Measurements from ENCODE around the gene SETDB1.

The SETDB1 gene

DNA sequence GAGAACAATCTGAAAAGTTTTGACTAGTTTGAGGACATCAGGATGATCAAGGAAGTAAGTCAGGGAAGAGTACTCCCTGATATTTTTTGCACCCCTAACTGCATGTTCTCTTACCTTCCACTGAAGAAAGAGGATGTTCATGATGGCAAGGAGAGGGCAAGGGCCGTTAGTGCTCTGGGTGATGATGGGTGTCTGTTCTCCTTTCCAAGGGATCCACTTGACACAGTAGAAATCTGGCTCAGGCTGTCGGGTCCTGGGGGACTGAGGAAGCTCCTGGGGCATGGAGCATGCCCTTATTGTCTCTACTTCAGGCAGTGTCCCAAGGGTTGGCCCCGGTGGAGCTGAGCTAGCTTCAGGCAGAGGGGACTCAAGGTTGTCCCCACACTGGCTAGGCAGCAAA lies 75.9 kb downstream of the SETDB1 start:
- DNase-seq (ENCODE audit: low read depth in 2 of 2): no peak

DNA sequence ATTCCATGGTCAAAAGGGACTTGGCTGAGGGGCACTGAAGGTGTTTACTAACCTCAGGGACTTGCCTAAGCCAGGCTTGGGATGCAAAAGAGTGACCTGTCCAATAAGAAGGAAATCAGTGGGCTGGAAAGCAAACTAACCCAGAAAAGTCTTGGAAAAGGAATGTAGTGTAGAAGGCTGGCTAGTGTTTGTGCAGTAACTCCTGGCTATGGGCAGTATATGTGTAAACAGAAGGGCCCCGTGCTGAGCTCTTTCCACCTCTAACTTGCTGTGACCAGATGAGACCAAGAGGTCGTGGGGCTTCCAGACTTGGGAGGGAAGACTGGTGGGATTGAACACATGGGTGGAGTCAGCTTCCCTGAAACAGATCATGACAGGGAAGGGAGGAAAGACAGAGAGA lies 76.4 kb downstream of the SETDB1 start:
- DNase-seq (ENCODE audit: low read depth in 2 of 2): no peak

DNA sequence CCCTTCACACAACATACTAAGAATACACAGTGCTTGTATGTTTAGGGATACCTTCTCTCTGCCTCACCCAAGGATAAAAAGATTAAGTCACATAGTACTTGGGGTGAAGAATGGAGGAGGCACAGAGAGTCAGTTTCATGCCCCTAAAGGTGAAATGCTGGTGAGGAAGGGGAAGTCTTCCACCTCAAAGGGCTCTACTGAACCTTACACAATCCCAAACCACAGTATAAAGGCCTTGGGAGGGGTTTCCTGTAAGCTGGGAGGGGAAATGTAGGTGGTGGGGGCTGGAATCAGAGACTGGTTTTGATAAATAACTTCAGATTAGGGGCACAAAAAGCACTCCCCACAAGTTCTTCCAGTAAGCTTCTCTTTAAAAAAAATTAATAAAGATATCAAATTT lies 77.0 kb downstream of the SETDB1 start:
- no peak for DNase-seq (ENCODE audit: low read depth in 2 of 2)

DNA sequence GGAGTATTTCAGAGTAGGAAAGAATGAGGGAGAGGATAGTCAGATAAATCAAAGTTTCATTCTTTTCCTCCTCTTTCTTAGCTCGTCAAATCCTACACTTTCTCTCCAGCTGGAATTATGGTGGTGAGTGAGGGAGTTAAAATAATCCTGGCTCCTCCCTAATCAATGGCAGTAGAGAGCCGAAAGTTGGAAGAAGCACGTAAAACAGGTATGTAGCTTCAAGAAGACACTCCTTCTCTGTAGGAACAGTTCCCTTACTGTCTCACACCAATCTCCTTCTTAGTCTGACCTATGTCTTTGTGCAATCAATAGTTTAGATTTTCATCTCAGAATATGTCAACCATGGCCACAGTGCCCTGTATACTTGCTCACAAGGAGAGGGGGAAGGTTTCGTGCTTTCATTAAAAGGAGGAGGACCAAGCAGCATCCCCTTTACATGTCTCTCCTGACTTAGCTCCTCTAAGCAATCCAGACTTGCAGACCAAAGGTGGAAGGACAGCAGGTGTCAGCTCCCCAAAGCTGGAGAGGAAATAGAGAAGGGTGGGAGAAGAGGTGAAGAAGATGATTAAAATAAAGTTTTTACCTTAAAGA lies 79.7 kb downstream of the SETDB1 start:
- DNase-seq (ENCODE audit: low read depth in 2 of 2): no peak

DNA sequence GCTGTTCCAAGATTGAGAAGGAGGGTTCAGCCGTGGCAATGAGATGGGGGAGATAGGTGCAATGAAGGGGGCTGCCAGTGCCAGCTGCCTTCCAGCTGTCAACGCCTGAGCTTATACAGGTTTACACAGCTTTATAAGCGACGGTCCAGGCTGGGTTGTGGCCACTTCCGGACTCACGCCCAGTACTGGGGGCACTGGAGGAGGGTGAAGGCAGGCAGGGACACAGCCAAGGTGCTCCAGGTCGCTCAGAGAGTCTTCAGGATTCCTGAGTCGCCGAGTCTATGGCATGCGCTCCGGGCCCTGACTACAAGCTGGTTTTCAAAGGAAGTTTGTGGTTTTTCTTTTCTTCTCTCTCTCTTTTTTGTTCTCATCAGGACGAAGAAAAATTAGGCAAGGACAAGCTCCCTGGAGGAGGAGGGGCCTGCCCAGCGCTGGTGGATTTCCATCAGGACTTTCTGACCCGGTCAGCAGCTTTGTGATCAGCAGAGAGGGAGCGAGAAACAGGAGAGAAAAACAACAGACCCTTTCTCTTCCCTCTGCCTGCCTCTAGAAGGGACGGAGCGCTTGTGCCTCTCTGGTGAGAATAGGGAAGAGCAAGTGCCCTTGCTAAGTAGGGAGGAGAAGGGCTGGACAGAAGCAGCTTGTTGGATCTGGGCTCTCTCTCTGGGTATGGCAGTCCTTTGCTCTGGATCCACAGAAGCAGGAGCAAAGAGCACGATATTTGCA lies 80.3 kb downstream of the SETDB1 start, which contains the start of gene MINDY1:
TSS of gene MINDY1 (minus strand) at position 576 of the 726 bp plus-strand sequence. CDS start 4,285 bp downstream, outside the sequence.
- peak; percentile 62 for DNase-seq (ENCODE audit: low read depth in 2 of 2)

DNA sequence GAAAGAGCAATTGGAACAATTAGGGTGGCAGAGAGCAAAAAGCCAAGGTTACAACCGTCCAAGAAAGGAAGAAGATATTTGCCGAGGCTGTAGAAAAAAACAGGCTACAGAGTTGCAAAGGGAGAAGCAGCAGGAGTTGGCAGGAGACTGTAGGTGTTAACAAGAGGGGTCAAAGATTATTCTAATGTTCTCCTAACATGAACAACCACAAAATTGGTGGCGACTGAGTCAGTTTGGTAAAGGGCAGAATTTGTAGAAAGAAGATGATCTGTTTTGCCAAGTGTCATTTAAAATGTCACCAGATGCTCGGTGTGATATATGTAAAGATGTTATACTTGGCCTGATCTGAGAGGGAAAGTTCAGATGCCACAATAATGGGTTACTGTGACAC lies 81.7 kb downstream of the SETDB1 start:
- DNase-seq (ENCODE audit: low read depth in 2 of 2): no peak

DNA sequence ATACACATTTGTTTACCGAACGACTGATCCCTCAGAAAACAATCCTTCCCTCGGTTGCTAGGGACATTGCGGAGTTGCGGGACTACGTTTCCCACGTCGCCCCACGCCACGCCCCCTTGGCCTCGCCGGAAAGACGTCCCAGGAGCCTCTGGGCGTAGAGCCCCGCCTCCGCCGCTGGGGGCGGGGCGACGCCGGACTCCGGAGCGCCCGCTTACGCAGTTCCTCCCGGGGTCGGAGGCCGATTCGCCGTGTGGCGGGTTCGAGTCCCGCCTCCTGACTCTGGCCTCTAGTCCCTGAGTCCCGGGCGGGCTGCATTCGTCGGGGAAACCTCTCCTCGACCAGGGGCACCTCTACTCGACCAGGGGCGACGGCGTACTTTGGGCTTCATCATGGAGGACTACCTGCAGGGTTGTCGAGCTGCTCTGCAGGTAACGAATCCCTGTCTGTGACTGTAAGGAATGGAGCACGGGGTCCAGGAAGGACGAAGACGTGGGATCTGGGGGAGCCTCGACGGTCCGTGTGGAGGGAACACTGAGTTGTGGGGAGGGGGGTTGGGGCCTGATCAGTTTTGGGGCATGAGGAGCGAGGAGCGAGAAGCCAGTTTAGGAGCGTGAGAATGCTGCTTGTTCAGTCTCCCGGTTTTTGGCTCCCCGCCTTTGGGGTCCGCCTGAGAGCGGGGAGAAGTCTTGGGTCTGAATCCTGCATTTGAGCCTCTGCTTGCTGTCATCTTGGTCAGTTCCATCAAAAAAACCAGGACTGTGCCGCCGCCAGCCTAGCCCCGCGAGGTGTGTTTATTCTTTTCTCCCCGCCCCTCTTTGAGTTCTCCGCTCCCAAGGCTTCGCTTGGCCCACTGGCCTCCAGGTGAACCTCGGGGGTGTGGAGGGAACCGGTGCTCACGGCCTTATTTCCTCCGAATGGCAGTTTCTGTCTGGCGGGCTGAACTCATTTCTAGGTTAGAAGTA lies 82.4 kb downstream of the SETDB1 start, which contains the start of gene PRUNE1:
TSS of gene PRUNE1 (plus strand) at position 206 of the 962 bp plus-strand sequence. CDS start at position 390, 184 bp downstream.
- peak; percentile 83 to 85 for DNase-seq (ENCODE audit: low read depth in 2 of 2)

DNA sequence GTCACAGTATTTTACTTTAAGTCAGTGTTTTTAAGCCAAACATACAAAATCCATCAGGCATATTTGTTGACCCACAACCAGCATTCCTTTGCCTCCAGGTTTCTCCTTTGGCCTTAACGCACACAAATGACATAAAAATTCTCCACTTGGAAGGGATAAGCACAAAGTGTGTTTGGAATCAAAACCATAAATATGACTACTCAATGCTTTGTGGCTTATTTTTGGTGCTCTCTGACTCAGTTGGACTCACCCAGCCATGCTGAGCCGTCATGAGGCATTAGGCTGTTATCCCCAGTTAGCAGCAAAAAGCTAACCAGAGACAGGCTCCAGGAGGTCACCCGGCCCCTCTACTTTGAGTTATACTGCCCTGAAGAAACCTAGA lies 83.0 kb downstream of the SETDB1 start:
- no peak for DNase-seq (ENCODE audit: low read depth in 2 of 2)

DNA sequence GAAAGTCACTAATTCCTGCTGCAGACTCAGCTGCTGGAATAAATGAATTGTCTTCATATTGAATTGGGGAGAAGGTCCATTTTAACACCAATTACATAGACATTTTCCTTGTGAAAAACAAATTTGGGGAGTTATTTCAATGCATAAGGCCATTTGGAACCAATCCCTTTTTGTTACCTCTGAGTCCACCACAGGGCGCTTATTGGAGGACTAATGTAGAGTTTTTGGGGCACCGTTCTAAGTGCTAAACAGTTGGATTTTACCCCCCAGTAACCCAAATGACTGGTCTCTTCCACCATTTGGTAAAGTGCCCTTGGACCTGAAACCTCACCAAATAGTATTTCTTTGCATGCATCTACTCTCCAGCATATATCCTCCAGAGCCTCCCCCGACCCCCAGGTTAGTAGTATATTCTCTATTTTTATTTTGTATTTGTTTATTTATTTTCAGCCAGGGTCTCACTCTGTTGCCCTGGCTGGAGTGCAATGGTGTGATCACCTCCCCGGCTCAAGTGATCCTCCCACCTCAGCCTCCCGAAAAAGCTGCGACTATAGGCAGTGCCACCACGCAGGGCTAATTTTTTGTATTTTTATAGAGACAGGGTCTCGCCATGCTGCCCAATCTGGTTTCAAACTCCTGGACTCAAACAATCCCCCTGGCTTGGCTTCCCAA lies 83.6 kb downstream of the SETDB1 start:
- no peak for DNase-seq (ENCODE audit: low read depth in 2 of 2)

DNA sequence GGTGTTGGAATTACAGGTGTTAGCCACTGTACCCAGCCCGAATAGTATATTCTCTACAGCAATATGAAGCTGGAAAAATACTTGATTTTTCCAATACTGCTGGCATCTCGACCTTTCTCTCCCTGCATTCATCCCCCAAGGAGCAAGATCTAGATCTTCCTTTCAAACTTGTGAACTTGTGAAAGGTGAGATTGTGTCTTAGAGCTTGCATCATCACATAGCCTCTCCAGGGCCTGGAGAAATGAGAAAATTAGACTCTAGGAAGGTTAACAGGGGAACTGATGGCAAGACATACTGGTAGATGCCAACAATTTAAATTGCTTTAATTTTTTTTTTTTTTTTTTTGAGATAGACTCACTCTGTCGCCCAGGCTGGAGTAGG lies 84.2 kb downstream of the SETDB1 start:
- DNase-seq (ENCODE audit: low read depth in 2 of 2): no peak

DNA sequence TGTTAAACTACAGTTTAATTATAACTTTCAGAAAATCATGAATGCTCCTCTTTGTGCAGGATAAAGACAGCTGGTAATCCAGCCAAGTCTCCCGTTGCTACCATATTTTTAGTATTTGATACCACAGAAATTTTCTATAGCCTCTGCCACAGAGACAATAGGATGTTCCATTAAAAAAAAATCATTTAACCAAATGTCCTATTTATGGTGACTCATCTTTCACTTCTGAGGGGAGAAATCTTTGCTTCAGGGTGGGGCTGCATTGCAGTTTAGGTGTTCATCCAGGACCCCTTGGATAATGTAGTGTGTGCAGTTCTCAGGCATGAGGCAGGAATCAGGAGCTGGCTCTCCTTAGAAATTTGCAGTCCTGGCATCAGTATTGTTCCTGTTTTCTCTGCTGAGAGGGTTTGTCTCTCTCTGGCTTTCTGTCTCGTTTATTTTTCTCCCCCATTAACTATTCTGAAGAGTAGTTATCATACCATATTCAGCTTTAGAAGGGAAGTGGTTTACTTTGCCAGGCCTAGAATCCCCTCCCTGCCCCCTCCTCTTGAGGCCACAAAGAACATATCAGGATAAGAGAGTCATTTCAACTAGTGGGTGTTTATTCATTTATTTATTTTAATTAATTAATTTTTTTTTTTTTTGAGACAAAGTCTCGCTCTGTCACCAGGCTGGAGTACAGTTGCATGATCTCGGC lies 85.1 kb downstream of the SETDB1 start:
- DNase-seq (ENCODE audit: low read depth in 2 of 2): no peak

DNA sequence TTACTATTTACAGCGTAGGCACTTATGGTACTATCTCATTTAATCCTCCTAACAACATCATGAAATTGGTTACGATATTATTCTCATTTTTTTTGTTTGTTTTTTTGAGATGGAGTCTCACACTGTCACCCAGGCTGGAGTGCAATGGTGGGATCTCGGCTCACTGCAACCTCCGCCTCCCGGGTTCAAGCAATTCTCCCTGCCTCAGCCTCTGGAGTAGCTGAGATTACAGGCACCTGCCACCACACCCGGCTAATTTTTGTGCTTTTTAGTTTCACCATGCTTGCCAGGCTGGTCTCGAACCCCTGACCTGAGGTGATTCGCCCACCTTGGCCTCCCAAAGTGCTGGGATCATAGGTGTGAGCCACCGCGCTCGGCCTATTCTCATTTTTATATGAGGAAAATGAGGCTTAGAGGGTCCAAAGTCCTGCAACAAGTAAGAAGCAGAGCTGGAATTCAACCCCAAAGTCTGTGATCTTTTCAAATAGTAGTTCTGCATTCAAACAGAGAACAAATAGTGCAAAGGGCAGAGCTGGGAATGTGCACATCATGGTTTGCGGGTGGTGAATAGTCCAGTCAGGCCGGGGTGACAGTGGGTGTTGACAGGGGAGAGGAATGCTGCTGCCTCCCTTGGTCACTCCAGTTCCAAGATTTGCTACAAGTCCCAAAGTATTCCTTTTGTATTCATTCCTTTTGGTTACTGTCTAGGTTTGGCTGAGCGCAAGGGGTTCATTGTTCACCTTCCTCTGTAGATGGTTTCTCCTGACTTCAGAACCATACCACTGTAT lies 86.7 kb downstream of the SETDB1 start:
- DNase-seq (ENCODE audit: low read depth in 2 of 2): no peak

DNA sequence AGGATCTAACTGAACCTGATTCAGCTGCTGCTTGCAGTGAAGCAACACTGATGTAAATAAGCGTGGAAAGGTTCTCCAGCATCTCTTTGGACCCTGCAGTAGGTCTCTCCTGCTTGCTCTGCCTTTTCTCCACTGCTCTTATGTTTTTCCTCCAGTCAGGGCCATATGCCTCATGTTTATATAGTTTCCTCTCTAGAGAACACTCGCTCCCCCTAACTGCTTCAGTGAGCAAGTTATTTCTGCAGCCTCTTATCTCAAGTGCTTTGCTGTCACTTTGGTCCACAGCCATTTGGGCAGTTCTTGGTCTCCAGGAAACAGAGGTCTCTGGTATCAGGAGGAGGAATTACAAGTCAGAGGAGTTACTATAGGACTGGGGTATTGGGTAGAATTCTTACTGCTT lies 87.4 kb downstream of the SETDB1 start:
- DNase-seq (ENCODE audit: low read depth in 2 of 2): no peak
